Inferior parietal cortex (tissue), 1 donor: ENCODE data around the gene GPR3.
A peak's percentile ranks its signal among the peaks of the same experiment; 100 is the strongest.

ENCODE experiments used
- DNase-seq: peaks from one replicate; pipeline ENCODE4 v3.0.0-alpha.2; 2016; ENCODE audit errors: extremely low spot score

The GPR3 gene

GRCh38 chr1:27358038-27358927, 34.1 kb upstream of the GPR3 start:
- no peak for DNase-seq

DNA sequence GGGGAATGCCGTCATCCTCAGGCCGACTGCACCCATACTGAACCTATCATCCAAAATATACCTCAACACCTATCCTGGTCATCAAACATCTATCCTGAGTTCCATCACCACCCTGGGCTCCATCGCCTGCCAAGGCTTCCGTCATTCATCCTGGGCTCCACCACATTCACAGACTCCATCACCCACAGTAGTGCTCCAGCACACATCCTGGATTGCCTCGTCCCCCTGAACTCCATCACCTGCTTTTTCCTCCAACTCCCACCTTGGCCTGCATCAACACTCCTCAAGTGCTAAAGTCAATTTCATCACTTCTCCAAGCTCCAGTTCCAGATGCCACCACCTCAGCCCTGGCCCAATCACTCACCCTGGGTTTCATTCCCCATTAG, 33.5 kb upstream of the GPR3 start:
- no peak for DNase-seq

GRCh38 chr1:27359822-27360158, 32.6 kb upstream of the GPR3 start:
- no peak for DNase-seq

DNA sequence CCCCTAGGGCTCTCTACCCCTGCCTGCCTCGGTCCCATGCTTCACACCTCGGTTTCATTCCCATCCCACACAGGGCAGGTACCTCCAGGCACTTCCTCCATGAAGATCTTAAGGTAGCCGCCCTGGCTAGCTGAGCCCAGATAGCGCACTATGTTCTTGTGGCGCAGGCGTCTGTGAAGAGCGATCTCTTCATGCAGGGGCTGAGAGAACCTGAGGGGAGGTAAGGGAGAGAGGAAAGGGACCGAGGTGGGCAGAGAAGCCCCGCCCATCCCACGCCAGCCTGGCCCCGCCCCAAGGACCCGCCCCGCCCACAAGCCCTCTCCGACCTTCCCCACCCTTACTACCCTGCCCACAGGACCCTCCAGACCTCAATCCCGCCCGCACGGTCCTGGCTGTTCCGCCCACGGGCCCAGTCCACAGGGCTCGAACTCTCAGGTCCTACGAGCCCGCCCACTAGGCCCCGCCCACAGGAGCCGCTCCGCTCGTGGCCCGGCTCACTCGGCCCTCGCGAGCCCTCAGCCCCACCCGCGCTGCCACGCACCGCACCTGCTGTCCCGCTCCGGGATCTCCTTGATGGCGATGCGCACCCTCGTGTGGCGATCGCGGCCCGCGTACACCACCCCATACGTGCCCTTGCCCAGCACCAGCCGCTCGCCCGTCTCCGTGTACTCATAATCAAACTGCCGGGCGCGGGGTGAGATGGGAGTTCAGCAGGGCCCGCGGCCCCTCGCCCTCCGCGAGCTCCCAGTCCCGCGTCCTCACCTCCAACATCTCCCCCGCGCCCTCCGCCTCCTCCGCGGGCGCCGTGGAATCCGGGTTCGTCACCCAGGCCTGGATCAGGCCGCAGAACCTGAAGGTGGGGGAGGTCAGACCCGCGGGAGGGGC, 32.0 kb upstream of the GPR3 start:
- no peak for DNase-seq

DNA sequence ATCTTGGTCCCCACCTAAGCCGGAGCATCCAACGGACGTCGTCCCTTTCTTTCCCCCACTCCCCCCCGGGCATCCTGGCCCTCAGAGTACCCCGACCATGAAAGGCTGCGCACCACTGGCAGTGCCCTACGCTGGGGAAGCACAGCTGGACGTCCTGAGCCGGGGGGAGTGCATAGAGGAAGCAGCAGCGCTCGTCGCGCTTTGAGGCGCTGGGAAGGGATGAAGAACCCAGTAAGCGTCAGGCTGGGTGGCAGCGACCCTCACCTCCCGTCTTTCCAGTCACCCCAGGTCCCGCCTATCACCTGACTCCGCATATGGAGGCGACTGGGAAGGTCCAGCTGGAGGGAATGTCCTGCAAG, 31.4 kb upstream of the GPR3 start:
- no peak for DNase-seq

DNA sequence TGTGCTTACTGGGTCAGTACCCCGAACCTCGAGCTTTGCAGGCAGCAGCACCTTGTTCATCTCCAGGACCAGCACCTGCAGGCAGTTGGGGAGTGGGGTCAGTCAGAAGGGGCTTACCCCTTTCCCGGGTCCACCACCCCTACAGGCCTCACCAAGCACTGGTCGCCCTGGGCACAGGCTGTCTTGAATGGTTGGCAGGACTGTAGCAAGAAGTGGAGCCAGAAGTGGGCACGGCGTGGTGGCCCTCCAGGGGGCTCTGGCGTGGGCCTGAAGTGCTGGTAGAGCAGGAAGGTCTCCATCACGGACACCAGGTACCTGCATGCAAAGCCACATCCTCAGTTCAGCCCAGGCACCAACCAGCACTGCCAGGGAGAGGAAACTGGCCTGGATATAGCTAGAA, 30.9 kb upstream of the GPR3 start:
- DNase-seq = no peak

DNA sequence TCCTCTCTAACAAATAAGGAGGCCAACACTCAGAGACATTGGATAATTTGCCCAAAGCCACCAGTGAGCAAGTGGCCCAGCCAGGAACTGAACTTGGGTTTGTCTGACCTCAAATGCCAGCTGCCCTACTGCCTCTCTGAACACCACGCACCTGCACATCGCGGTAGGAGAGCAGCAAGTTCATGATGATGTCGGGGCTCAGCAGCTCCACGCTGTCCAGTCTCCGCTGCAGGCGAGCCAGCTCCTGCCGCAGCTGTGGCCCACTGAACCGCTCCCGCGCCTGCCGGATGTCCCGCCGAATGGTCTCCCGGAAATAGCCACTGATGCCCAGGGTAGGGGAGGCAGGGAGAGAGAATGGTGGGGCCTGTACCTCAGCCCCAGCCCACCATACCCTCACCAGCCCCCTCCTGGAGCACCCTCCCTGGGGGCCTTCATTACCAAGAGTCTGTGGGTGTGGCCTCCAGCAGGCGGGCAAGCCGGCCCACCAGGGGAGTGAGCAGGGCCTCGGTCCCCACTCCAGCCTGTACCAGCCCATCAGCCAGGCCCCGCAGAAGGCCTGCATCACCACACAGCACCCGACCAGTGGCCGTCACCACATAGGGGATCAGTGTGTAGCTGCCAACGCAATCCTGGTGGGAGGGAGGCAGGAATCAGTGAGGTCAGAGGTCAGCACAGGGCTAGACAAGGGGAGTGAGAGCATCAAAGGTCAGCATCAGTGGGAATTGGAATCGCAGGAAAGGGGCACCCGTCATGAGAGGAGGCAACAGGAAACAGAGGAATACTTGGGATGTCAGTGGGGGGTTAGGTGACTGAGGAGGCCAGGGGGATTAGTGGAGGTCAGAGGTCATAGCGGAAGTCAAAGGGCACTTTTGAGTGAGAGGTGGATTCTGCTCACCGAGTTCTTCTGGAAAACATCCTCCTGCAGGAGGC, 28.4 kb upstream of the GPR3 start:
- no peak for DNase-seq

- DNase-seq = no peak
These were observed 27.6 kb upstream of the GPR3 start for GRCh38 chr1:27364696-27365371.

GRCh38 chr1:27365372-27366112, 26.9 kb upstream of the GPR3 start:
- DNase-seq = peak; percentile 68

GRCh38 chr1:27366113-27366410, 26.4 kb upstream of the GPR3 start:
- DNase-seq = peak; percentile 30

DNA sequence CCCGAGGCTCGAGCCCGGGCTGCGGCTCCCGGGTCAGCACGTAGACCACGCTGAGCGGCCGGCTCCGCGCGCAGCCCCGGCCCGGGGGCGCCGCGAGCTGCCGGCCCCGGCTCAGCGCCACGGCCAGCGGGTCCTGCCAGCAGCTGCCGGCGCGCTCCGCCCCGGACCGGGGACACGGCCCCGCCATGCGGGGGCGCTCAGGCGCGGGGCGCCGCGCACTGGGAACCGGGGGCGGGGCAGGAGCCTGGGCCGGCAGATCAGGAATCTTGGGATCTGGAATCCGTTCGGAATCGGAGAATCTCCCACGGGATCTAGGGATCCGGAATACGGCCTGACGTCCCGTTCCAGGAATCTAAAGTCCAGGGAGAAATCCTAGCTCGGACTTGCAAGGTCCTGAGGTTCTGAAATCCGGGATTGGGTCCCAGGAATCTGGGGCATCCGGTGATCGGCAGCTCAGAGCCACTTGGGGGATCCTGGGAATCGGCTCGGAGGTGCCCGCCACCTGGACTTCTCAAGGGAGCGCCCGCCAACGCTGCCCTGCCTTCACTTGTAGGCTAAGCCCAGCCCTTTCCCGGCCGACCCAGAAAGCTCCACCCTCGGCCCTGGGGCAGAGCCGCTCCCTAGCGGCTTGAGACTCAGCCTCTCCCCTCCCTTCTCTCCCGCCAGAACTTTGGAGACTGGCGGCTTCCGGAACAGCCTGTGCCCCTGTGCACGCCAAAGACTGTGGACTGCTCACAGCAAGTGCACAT, 25.8 kb upstream of the GPR3 start, which contains the start of gene MAP3K6:
MAP3K6 (minus strand) TSS at position 551 of the 749 bp plus-strand sequence; CDS start at position 187, 364 bp downstream.
- peak; percentile 49 for DNase-seq

DNA sequence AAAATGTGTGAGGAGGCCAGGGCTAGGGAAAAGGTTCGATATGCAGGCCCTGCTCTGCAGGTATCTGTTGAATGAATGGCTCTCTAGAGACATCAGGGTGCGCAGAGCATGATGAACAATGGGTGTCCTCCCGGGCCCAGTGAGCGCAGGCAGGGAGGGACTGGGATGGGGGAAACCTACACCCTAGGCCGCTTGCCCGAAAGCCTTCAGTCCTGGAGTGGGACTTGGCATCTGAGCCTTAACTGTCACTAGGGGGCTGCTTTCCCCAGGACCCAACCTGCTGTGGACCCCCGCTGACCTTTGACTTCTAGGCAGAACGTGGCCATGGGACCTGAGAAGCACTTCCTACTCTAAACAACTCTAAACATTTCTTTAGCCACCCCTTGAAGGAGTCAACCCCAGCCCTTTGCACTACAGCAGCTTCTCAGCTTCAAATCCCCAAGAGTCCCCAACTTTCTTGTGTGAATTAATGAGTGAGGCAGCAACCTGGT, 25.2 kb upstream of the GPR3 start:
- no peak for DNase-seq

GRCh38 chr1:27368869-27369582, 23.4 kb upstream of the GPR3 start:
- no peak for DNase-seq

DNA sequence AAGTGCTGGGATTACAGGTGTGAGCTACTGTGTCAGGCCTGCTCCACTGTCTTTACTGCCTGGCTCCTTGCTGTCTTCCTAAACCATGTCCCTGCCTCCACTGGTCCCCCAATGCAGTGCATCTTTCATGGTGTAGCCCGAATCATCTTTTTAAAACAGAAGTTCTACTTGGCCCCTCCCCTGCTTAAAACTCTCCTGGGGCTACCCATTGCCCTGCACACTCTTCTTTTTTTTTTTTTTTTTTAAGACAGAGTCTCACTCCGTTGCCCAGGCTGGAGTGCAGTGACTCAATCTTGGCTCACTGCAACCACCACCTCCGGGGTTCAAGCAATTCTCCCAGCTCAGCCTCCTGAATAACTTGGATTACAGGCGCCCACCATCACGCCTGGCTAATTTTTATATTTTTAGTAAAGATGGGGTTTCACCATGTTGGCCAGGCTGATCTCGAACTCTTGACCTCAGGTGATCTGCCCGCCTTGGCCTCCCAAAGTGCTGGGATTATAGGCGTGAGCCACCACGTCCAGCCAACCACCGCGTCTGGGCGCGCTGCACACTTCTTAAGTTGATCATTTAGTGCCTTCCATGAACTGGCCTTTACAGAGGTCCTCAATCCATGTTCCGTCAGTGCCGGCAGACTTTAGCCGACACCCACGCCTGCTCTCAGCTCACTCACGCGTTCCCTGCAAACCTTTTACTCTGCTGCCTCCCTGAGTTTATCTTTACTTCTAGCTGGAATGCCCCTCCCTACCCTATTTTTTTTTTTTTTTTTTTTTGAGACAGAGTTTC, 20.2 kb upstream of the GPR3 start:
- no peak for DNase-seq

GRCh38 chr1:27372808-27373690, 19.4 kb upstream of the GPR3 start:
- no peak for DNase-seq

DNA sequence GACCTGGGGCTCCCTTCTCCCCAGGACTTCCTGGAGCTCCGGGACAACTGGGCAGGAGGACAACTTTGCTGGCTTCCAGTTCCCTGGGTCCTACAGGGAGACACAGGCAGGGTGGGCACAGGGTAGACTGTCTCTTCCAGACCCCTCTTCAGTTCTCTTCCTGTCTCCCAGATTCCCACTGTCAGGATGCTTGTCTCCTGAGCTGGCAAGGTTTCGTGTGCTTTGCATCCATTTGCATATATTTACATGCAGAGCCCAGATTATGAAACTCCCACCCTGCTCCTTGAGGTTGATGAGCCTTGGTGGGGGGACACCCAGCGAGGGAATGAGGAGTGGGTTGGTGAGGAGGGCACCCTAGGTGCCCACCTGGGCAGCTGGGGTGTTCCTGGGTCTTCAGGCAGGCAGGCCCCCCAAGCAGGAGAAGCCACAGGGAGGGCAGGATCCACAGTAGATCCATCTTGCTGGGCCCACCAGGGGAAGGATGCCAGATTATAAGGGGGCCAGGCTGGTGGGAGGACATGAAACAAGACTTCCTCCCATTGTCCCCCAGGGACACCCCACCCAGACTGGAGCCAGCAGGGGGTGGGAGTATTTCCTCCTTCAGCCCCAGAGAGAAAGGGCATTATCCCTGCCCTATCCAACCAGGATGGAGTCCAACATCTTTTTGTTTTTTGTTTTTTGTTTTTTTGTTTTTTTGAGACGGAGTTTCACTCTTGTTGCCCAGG, 17.9 kb upstream of the GPR3 start, which contains the start of gene FCN3:
FCN3 (minus strand) TSS at position 463 of the 725 bp plus-strand sequence; CDS start at position 457, 6 bp downstream.
- DNase-seq = no peak
